ENCODE measurements around the gene PODNL1. TPM values are rescaled to one million over a fixed set of nuclear protein-coding genes. Genes with fewer than 3 reads are reported as not detected.

Gene PODNL1
- total and polyA plus RNA-seq, 2 of the 8 experiments (the other 6 are each of a cell fraction or from before 2014, with no cell fraction given), result 1.0 to 1.5 TPM

DNA sequence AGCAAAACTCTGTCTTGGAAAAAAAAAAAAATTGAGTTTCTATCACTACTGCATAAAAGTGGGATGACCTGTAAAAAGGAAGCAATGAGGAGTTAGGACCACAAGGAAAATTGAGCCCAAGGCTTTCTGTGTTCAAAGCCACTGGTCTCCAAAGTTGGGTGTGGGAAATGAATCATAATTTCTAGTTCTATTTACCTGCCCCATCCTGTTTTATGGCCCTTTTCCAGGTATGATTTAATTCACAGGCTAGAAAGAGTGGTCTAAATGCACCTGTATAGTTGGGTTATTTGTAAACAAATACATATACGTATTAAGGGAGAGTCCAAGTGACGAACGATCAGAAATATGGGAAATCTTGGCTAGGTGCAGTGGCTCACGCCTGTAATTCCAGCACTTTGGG is 8.2 kb upstream of the PODNL1 start:
- WGBS, 2 experiments (ENCODE audit: extremely low coverage in 1 of 2, insufficient coverage in 1 of 2, insufficient read length in 1 of 2, insufficient replicate concordance in 2 of 2, low coverage in 1 of 2, low lambda C conversion rate in 2 of 2, missing lambda C conversion rate in 1 of 2), result 95% methylated on average over 4 of the region's 4 CpGs; no CpG with 5 or more reads in 1 of the 2 experiments
- Histone ChIP-seq H3K27ac (ENCODE audit: low read depth, low read length) (no peak overlapping the region), H3K56ac (replicated peaks; ENCODE audit: insufficient read length, low read depth, low read length) (no peak overlapping the region), H3K4me2 (ENCODE audit: insufficient read depth in 1 of 2, low read depth in 2 of 2, low read length in 2 of 2) (no peak overlapping the region), H4K5ac (ENCODE audit: insufficient read length, low read depth, low read length) (no peak overlapping the region), H3K79me2 (ENCODE audit: control insufficient read depth in 1 of 2, insufficient read depth in 2 of 2, low read length in 2 of 2) (no peaks in the 10 kb centered on the region), H2BK5ac (ENCODE audit: low read depth, low read length) (no peak overlapping the region), H3K79me1 (ENCODE audit: low read depth, low read length) (no peaks in the 10 kb centered on the region), H4K20me1 (replicated peaks in 1 of 2; ENCODE audit: control insufficient read depth in 1 of 2, insufficient read depth in 2 of 2, low read length in 2 of 2) (no peaks in the 10 kb centered on the region), H2BK12ac (ENCODE audit: low read depth, low read length) (no peak overlapping the region), H3K23ac (ENCODE audit: insufficient read length) (no peak overlapping the region), H2BK20ac (ENCODE audit: low read length) (no peak overlapping the region), H3K4me3 (ENCODE audit: extremely low read depth in 1 of 4, insufficient read depth in 2 of 4, low read depth in 3 of 4, low read length in 4 of 4) (no peak overlapping the region), H3K9ac (replicated peaks in 1 of 4; ENCODE audit: extremely low read depth in 1 of 4, low read depth in 3 of 4, low read length in 3 of 4) (no peak overlapping the region), H3K27me3 (replicated peaks in 1 of 4; ENCODE audit: control insufficient read depth in 3 of 4, extremely low read depth in 1 of 4, insufficient read depth in 3 of 4, low read length in 3 of 4) (no peaks in the 10 kb centered on the region), H4K91ac (replicated peaks; ENCODE audit: insufficient read length, low read length) (no peak overlapping the region), H2AFZ (ENCODE audit: low read length) (no peak overlapping the region), H3K4ac (replicated peaks; ENCODE audit: insufficient read length, low read depth, low read length) (no peak overlapping the region), H3K9me3 (ENCODE audit: insufficient read depth in 2 of 2, low read depth in 1 of 2, low read length in 1 of 2) (no peaks in the 10 kb centered on the region), H3K4me1 (replicated peaks in 1 of 4; ENCODE audit: control insufficient read depth in 3 of 4, insufficient read depth in 4 of 4, low read length in 3 of 4) (no peaks in the 10 kb centered on the region), H2BK15ac (ENCODE audit: low read length) (no peak overlapping the region), H3K36me3 (ENCODE audit: control insufficient read depth in 2 of 4, insufficient read depth in 4 of 4, low read length in 3 of 4) (no peaks in the 10 kb centered on the region), H3K14ac (ENCODE audit: insufficient read length) (no peak overlapping the region), H3K18ac (ENCODE audit: extremely low read depth, low read length) (no peak overlapping the region), H2BK120ac (replicated peaks; ENCODE audit: low read depth, low read length) (no peak overlapping the region), H3K23me2 (ENCODE audit: low read depth, low read length) (no peaks in the 10 kb centered on the region), H2AK5ac (ENCODE audit: low read depth, low read length) (no peak overlapping the region), H4K8ac (ENCODE audit: extremely low read depth, insufficient read depth, low read length) (no peak overlapping the region)
- FAIRE-seq, result no peak
- CTCF ChIA-PET (ENCODE audit: partially characterized antibody), result interaction anchor here (0.8 to 2.3 kb wide), 2 partner anchors 11 to 12 kb away, joined by 3 to 9 read pairs; no protein-coding TSS in a partner anchor
- POLR2A ChIA-PET (ENCODE audit: partially characterized antibody), result no interaction called here
- DNase-seq (ENCODE audit: low read depth in 1 of 2, low spot score in 2 of 2), result no peak
- no peak for TF ChIP-seq ZNF274 (IDR thresholded peaks at IDR 0.05; ENCODE audit: borderline replicate concordance, extremely low read depth, low read length)
- no peak for TF ChIP-seq RNF2 (IDR thresholded peaks at IDR 0.05; ENCODE audit: borderline replicate concordance, low read depth, low read length, missing control alignments, poor library complexity, severe bottlenecking)
- no peak for TF ChIP-seq SIRT6 (IDR thresholded peaks at IDR 0.05; ENCODE audit: low read length)
- no peak for TF ChIP-seq SP4 (IDR thresholded peaks at IDR 0.05; ENCODE audit: low read length)
- TF ChIP-seq CBX8 (IDR thresholded peaks at IDR 0.05; ENCODE audit: borderline replicate concordance, low read depth, low read length), result no peak
- TF ChIP-seq RXRA (IDR thresholded peaks at IDR 0.05; ENCODE audit: insufficient read depth, low read depth, low read length), result no peak
- no peak for TF ChIP-seq POLR2AphosphoS5 (IDR thresholded peaks at IDR 0.05; ENCODE audit: low read depth, low read length)
- TF ChIP-seq POU5F1 (IDR thresholded peaks at IDR 0.05; ENCODE audit: low read depth, low read length), result no peak
- TF ChIP-seq GABPA (IDR thresholded peaks at IDR 0.05; ENCODE audit: borderline replicate concordance, insufficient read depth, low read length), result no peak
- TF ChIP-seq KDM4A (IDR thresholded peaks at IDR 0.05; ENCODE audit: low read depth, low read length, severe bottlenecking), result no peak
- TF ChIP-seq, protein P1, sequence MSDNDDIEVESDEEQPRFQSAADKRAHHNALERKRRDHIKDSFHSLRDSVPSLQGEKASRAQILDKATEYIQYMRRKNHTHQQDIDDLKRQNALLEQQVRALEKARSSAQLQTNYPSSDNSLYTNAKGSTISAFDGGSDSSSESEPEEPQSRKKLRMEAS (IDR thresholded peaks at IDR 0.05), result no peak
- TF ChIP-seq SIN3A (conservative IDR thresholded peaks at IDR 0.05 in 1 of 2, IDR thresholded peaks at IDR 0.05 in 1 of 2; ENCODE audit: low read depth in 1 of 2, low read length in 2 of 2), result no peak
- no peak for TF ChIP-seq NANOG (IDR thresholded peaks at IDR 0.05; ENCODE audit: insufficient read depth, low read depth, low read length, poor library complexity, severe bottlenecking)
- no peak for TF ChIP-seq RBBP5 (IDR thresholded peaks at IDR 0.05; ENCODE audit: borderline replicate concordance, low read depth, low read length)

Data from H1 (cell line).